ENCODE measurements around the gene EIF4G2. TPM values are rescaled to one million over a fixed set of nuclear protein-coding genes. Genes with fewer than 3 reads are reported as not detected.

The EIF4G2 gene
- total RNA-seq, 2 donors from 2014 or later = 1,073 to 1,080 TPM

- Histone ChIP-seq H3K36me3 (peaks cover 57% of the 10 kb centered on the region), H3K4me1 (no peaks in the 10 kb centered on the region), H3K27ac (no peak overlapping the region), H3K4me3 (no peak overlapping the region), H3K9ac (ENCODE audit: low read depth in 2 of 2, low read length in 2 of 2) (no peak overlapping the region), H3K9me3 (no peaks in the 10 kb centered on the region), H3K27me3 (no peaks in the 10 kb centered on the region)
- no peak for TF ChIP-seq CTCF (IDR thresholded peaks at IDR 0.05)
- intact Hi-C loops (cut with DNase I) = loop anchor here (10.0 kb wide), 2 partner anchors 466 to 986 kb away; no protein-coding TSS in a partner anchor
- no peak for DNase-seq
Observed at GRCh38 chr11:10798330-10798928, 10.3 kb downstream of the EIF4G2 start.

- intact Hi-C loops (cut with DNase I) = loop anchor here (10.0 kb wide), 2 partner anchors 467 to 987 kb away; no protein-coding TSS in a partner anchor
- Histone ChIP-seq H3K27me3 (no peaks in the 10 kb centered on the region), H3K9me3 (no peaks in the 10 kb centered on the region), H3K9ac (ENCODE audit: low read depth in 2 of 2, low read length in 2 of 2) (no peak overlapping the region), H3K4me1 (no peaks in the 10 kb centered on the region), H3K4me3 (no peak overlapping the region), H3K36me3 (peaks cover 57% of the 10 kb centered on the region), H3K27ac (no peak overlapping the region)
- DNase-seq = no peak
- no peak for TF ChIP-seq CTCF (IDR thresholded peaks at IDR 0.05)
Observed at GRCh38 chr11:10797531-10797930, 11.2 kb downstream of the EIF4G2 start.

- intact Hi-C loops (cut with DNase I) = loop anchor here (10.0 kb wide), 2 partner anchors 468 to 988 kb away; no protein-coding TSS in a partner anchor
- no peak overlapping the region for H3K4me3 ChIP-seq
- no peaks in the 10 kb centered on the region for H3K9me3 ChIP-seq
- no peak for TF ChIP-seq CTCF (IDR thresholded peaks at IDR 0.05)
- DNase-seq = no peak
- H3K27me3 ChIP-seq = no peaks in the 10 kb centered on the region
- H3K9ac ChIP-seq (ENCODE audit: low read depth in 2 of 2, low read length in 2 of 2) = no peak overlapping the region
- no peaks in the 10 kb centered on the region for H3K4me1 ChIP-seq
- H3K36me3 ChIP-seq = peaks cover 53% of the 10 kb centered on the region
- H3K27ac ChIP-seq = no peak overlapping the region
Observed at GRCh38 chr11:10797001-10797400, 11.7 kb downstream of the EIF4G2 start.

GRCh38 chr11:10796191-10796590 is 12.5 kb downstream of the EIF4G2 start:
- H3K9me3 ChIP-seq = no peaks in the 10 kb centered on the region
- H3K27ac ChIP-seq = no peak overlapping the region
- intact Hi-C loops (cut with DNase I) = loop anchor here (10.0 kb wide), 2 partner anchors 469 to 989 kb away; no protein-coding TSS in a partner anchor
- H3K4me1 ChIP-seq = no peaks in the 10 kb centered on the region
- DNase-seq = no peak
- H3K4me3 ChIP-seq = no peak overlapping the region
- no peak for TF ChIP-seq CTCF (IDR thresholded peaks at IDR 0.05)
- no peak overlapping the region for H3K9ac ChIP-seq (ENCODE audit: low read depth in 2 of 2, low read length in 2 of 2)
- no peaks in the 10 kb centered on the region for H3K27me3 ChIP-seq
- H3K36me3 ChIP-seq = peaks cover 45% of the 10 kb centered on the region

GRCh38 chr11:10793470-10794255 is 15.1 kb downstream of the EIF4G2 start:
- Histone ChIP-seq H3K4me3 (no peak overlapping the region), H3K9me3 (no peaks in the 10 kb centered on the region), H3K4me1 (no peaks in the 10 kb centered on the region), H3K27ac (no peak overlapping the region), H3K36me3 (peaks cover 23% of the 10 kb centered on the region), H3K9ac (ENCODE audit: low read depth in 2 of 2, low read length in 2 of 2) (no peak overlapping the region), H3K27me3 (no peaks in the 10 kb centered on the region)
- intact Hi-C loops (cut with DNase I) = loop anchor here (10.0 kb wide), 2 partner anchors 471 to 991 kb away; no protein-coding TSS in a partner anchor
- no peak for TF ChIP-seq CTCF (IDR thresholded peaks at IDR 0.05)
- DNase-seq = no peak

Measured in colonic mucosa (tissue), 4 donors.